ENCODE data around the gene SIGLEC10.

GRCh38 chr19:51368366-51369282 is 48.8 kb downstream of the SIGLEC10 start, which contains the start of gene CLDND2:
- no peak for TF ChIP-seq ZNF274 (IDR thresholded peaks at IDR 0.05; ENCODE audit: low read depth, low read length)
- TF ChIP-seq YY1 (IDR thresholded peaks at IDR 0.05; ENCODE audit: insufficient read depth, insufficient read length), result no peak
- no peak for TF ChIP-seq SUZ12 (IDR thresholded peaks at IDR 0.05; ENCODE audit: extremely low read depth, insufficient read depth, insufficient read length)

All from NT2/D1 (cell line).